Suprapubic skin (tissue), 3 donors: ENCODE measurements around the gene GABRB3.

Experiments
- EP300 ChIP-seq: sonication (generic); formaldehyde crosslinking; IDR thresholded peaks from one replicate; pipeline ENCODE4 v1.6.1; 2017; ENCODE audit warnings: antibody characterized with exemption
- POLR2A ChIP-seq, 2 donors: fragments of 450-650 bp; IDR thresholded peaks; one replicate each; pipeline ENCODE4 v1.6.1; 2017; ENCODE audit warnings: antibody characterized with exemption in 2 of 2, mild to moderate bottlenecking in 2 of 2, moderate library complexity in 2 of 2
- TF ChIP-seq, protein P1 (sequence below), 2 donors: fragments of 200-600 bp in 1 of 2; fragments of 450-650 bp in 1 of 2; sonication (generic) in 1 of 2; IDR thresholded peaks; one replicate each; pipeline ENCODE4 v1.5.1; 2016 to 2019; ENCODE audit warnings: antibody characterized with exemption in 2 of 2, mild to moderate bottlenecking in 1 of 2, moderate library complexity in 1 of 2

DNA sequence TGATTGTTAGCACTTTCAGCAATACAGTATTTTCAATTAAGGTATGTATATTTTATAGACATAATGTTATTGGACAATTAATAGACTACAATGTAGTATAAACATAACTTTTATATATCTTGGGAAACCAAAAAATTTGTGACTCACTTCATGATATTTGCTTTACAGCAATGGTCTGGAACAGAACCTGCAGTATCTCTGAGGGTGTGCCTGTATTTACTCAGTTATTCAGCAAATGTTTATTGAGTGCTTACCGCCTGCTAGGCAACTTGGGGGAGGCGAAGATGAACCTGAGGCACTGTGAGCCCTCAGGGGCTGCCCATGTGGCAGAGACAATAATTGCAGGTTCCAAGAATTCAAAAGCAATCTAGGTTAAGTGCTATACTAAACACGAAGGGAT is 144.8 kb downstream of the GABRB3 start:
- TF ChIP-seq, protein P1, sequence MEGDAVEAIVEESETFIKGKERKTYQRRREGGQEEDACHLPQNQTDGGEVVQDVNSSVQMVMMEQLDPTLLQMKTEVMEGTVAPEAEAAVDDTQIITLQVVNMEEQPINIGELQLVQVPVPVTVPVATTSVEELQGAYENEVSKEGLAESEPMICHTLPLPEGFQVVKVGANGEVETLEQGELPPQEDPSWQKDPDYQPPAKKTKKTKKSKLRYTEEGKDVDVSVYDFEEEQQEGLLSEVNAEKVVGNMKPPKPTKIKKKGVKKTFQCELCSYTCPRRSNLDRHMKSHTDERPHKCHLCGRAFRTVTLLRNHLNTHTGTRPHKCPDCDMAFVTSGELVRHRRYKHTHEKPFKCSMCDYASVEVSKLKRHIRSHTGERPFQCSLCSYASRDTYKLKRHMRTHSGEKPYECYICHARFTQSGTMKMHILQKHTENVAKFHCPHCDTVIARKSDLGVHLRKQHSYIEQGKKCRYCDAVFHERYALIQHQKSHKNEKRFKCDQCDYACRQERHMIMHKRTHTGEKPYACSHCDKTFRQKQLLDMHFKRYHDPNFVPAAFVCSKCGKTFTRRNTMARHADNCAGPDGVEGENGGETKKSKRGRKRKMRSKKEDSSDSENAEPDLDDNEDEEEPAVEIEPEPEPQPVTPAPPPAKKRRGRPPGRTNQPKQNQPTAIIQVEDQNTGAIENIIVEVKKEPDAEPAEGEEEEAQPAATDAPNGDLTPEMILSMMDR (IDR thresholded peaks at IDR 0.05): no peak
- TF ChIP-seq POLR2A (IDR thresholded peaks at IDR 0.05) (no peak), EP300 (no peak)
